NCI-H526 treated with DMSO at 0.1 percent for 48 hours (cell line): ENCODE data around the gene GPHN.

Experiments used
- DNase-seq: peaks from one replicate; lab custom pipeline; 2025; lab: John Stamatoyannopoulos, UW

The GPHN gene

GRCh38 chr14:66959437-66960050, 451.6 kb downstream of the GPHN start:
- DNase-seq: no peak

DNA sequence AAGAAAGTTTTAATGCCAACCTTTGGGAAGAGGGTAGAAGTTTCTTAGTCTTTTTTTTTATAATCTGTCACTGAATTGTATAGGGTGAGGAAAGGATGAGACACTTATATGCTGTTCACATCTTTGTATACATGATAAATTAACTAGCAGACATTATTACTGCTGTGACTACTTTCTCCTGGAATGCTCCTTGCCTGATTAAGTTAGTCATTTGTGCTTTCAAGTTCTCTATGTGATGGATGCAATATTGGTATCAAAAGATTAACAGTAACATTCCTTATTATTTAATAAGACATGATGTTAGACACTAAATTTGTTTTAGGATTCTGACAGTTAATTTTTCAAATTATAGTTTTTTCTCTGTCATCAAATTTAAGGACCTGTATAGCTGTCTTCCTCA, 457.9 kb downstream of the GPHN start:
- no peak for DNase-seq

- no peak for DNase-seq
Measured at GRCh38 chr14:66972469-66972868, 464.5 kb downstream of the GPHN start.

DNA sequence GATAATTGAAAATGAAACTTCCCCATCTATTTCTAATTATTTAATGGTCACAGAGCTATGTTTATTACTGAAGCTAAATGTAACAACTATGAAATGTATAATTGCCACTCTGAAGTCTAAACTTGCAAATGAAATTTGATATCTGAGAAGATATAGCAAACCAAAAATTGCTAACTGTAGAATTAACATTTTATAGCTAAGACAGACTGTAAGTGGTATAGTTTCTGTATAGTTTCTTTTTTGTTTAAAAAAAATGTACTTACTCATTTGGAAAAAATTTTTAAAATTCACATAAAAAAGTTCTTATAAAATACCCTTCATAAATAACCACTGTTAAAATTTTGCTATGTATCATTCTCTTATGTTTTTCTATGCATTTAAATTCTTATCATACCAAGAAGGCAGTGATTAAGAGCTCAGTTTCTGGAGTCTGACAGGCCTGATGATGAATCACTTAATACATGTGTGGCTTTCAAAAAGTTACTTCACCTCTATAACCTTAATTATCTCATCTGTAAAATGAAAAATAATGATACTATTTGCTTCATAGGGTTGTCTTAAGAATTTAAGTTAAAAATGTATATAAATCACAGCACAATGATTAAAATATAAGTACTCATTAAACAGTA, 466.6 kb downstream of the GPHN start:
- DNase-seq: no peak

GRCh38 chr14:66975251-66975650, 467.3 kb downstream of the GPHN start:
- DNase-seq: no peak

DNA sequence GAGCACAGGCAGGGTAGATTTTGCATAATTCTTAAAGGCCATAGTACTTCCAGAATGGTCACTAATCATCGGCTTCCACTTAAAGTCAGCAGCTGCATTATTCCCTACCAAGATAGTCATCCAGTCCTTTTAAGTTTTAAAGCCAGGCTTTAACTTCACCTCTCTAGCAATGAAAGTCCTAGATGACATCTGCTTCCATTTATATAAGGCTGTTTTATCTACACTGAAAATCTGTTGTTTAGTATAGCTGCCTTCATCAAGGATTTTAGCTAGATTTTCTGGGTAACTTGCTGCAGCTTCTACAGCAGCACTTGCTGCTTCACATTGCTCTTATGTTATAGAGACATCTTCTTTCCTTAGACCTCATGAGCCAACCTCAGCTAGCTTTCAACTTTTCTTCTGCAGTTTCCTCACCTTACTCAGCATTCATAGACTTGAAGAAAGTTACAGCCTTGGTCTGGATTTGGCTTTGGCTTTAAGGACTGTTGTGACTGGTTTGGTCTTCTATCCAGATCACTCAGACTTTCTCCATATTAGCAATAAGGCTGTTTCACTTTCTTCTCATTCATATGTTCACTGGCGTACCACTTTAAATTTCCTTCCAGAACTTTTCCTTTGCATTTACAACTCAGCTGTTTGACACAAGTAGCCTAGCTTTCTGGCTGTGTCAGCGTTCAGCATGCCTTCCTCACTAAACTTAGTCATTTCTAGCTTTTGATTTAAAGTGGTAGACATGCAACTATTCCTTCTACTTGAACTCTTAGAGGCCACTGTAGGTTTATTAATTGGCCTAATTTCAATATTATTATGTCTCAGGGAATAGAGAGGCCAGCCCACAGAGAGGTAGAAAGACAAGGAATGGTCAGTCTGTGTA, 471.4 kb downstream of the GPHN start:
- DNase-seq: no peak

DNA sequence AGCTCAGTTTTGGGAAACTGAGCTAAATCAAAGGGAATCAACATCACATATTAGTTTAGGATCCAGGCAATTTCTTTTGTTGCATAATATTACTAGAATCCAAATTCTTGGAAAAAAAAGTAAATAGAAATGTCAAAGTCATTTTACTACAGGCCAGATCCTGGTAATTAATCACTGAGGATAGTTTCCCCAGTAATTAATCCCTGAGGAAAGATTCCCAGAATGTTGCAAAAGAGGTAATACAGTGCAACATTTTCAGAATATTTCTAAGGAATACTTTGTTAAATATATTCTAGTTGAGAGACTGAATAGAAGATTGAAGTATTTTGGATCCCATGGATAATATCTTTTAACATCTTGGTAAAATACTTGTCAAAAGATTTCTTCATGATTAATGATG, 474.3 kb downstream of the GPHN start:
- DNase-seq: no peak

DNA sequence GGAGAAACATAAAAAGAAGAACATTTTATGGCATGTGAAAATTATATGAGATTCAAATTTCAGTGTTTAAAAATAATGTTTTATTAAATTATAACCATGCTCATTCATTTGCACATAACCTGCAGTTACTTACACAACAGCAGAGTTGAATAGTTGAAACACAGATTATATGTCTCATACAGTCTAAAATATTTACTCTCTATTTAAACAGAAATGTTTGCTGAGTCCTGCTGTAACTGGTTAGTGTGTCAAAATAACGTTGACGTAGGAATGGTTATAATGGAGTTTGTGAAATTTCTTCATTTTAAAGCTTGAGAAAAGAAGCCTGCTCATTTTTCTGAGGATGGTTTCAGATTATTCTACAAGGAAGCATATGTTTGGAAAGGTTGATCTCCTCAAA, 484.8 kb downstream of the GPHN start:
- no peak for DNase-seq

DNA sequence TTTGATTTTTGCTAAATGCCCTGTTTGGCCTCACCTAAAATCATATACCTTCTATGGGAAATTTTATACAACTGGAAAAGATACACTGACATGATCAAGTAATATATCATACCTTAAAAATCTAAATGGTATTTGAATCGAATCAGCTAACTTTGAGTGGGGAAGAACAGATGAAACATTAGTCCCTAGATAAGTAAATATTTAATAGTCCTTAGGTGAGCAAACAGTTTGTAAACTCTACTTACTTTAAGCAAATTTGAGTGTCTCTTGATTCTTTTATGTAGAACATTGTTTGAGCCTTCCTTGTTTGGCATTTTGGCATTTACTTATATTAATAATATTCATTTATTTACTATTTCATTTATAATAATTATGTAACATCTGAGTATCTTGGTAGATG, 485.6 kb downstream of the GPHN start:
- no peak for DNase-seq

DNA sequence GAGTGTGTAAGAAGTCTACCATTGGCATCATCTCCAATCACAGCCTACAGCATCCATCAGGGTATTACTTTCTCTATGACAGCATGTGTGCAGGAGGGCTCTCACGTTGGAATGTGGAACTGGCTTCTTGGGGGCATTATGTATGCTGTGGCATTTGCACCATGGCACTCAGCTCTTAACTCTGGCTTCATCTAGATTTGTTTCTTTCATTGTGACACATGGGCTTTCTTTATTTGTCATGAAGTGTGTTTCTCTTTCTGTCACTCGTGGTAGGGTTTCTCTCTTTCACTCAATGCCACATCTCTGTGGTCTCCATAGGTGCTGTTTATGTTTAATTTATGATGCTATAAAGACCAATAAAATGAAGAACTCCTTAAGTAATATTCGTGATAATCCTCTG, 490.1 kb downstream of the GPHN start:
- DNase-seq: no peak

GRCh38 chr14:66999978-67000377, 492.0 kb downstream of the GPHN start:
- DNase-seq: no peak

GRCh38 chr14:67002994-67003753, 495.2 kb downstream of the GPHN start:
- no peak for DNase-seq

DNA sequence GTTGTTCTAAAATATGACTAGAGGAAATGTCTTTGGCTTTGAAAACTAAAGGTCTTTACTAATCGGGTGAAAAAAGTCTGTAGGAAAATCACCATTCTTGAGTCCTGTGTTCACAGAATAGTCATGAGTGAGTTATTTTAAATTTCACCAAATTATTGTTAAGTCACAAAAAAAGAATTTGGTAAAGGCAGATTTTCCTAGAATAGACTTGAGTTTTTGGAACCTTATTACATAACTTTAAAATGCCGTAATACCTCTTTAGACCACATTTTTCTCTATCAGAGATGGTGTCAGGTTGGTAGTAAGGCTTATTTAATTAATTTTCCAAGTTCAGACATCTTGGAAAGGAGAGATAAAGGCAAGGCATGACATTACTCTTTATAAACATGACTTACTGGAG, 496.6 kb downstream of the GPHN start:
- DNase-seq: no peak

DNA sequence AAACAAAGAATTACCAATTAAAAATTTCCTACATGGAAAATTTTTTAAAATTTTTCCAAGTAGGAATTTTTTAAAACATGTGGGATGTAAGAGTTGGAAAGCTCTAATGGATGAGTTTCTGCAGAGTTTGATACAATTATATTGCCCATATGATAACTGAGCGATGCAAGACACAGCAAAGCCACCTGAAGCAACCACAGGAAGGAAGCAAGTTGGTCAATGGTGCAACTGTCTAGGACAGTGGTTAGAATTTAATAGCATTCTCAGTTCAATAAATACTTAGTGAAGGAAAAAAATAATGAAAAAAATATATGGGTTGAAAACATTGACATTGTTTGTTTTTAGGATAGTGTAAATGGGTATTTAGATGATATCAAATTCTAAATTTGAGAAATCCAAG, 502.7 kb downstream of the GPHN start:
- no peak for DNase-seq

DNA sequence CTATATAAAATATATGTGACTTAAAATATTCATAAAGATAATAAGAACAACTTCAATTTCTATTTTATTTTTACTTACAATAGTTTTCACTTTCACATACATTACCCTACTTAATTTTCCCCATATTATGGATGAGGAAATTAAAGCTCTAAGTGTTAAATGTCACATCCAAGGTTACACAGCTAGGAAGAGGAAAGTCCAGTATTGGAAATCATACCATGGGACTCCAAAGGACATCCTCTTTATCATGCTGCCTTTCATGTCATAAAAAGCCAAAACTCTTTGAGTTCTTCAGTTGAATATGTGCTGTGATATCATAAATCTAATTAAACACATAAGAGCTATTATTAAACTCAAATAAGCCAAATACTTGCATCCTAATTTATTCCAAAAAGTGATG, 508.9 kb downstream of the GPHN start:
- no peak for DNase-seq

DNA sequence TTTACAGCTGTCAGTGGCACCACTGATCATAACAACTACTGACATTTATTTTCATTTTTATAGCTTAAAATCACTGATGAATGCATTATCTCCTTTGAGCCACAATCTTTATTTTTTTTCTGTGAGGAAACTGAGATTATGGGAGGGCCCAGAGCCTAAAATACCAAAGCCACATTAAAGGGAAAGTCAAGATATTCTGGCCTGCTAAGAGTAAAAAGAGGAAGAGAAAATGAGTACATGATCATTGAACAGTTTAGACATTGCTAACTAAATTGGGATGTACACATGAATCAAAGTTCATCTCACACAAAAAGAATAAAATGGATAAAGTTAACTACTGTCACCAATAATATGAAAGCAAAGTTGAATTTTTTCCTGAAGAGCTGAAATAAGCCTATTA, 510.8 kb downstream of the GPHN start:
- no peak for DNase-seq

DNA sequence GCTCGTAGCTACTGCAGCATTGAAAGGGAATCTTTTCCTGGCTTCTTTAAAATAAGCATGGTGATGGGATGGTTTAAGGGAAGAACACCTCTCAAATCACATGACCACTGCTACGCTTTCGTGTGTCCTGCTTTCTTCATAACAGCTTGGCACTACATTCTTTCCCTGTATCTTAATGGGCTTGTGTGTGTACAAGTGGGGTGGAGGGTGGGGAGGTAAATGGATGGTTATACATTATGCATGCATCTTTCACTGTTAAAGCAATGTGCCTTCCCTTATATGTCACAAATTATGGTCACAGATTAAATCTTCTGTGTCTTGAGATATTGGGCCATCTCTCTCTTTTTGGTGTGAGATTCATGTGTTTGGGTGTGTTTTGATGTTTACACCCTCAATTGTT, 511.8 kb downstream of the GPHN start:
- no peak for DNase-seq

GRCh38 chr14:67031920-67032774, 524.2 kb downstream of the GPHN start:
- DNase-seq: no peak

- DNase-seq: no peak
Measured at GRCh38 chr14:67045440-67045839, 537.5 kb downstream of the GPHN start.

DNA sequence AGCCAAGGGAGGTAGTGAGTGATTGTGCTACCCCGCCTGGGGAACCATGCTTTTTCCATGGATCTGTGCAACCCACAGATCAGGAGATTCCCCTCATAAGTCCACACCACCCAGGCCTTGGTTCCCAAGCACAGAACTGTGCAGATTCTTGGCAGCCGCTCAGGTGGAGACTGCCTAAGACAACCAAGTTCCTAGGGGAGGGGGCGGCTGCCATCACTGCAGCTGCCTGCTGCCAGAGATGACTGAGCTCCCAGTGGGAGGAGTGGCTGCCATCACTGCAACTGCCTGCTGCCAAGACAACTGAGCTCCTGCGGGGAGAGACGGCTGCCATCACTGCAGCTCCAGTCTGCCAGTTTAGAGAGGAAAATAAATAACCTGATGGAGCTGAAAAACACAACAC, 542.9 kb downstream of the GPHN start:
- DNase-seq: no peak

- DNase-seq: no peak
Measured at GRCh38 chr14:67056684-67057083, 548.7 kb downstream of the GPHN start.

DNA sequence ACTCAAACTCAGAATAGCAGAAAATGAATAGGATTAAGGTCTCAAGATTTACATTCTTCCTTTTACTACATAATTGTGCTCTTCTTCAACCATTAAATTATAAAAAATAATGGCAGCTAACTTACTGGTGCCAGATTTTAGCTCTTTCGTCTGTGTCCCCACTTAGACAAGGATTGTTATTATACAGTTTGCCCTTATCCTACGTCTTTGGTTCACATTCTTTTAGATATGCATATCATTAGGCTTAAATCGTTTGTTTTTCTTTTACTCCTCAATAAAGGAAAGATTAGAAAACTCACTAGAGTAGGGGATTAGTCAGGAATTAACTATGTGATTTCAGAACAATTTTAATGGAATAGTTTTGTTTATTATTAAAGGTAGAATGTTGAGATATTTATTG, 551.6 kb downstream of the GPHN start:
- DNase-seq: no peak
